Posterior vena cava (tissue), 2 donors: ENCODE results near the gene TWNK. TPM values are rescaled to one million over a fixed set of nuclear protein-coding genes. Genes with fewer than 3 reads are reported as not detected.

Experiments
- DNase-seq: peaks from one replicate; pipeline ENCODE4 v3.0.0-alpha.2; 2020; ENCODE audit warnings: low spot score
- intact Hi-C, 2 donors: fragments of 100-400 bp; cut with DNase I; formaldehyde crosslinking; loops; one replicate each; pipeline versions ENCODE4 v1.14.1 to v1.14.2; 2022 to 2023
- total RNA-seq, 2 donors: library from RNA; stranded (reverse); fragmentation: NEBNext Ultra II Directional; extraction: Animal tissue kit (Norgen Biotek cat#: 25700); gene quantifications; one replicate each; pipeline ENCODE4 v1.2.1, GENCODE V29; 2021
- donor health status: DM: yes; HTN: yes; CAD: no.
- donor health status: DM: yes; HTN: yes; CAD: no.

TWNK gene
- total RNA-seq, 2 donors from 2014 or later, result 5.2 to 5.6 TPM

DNA sequence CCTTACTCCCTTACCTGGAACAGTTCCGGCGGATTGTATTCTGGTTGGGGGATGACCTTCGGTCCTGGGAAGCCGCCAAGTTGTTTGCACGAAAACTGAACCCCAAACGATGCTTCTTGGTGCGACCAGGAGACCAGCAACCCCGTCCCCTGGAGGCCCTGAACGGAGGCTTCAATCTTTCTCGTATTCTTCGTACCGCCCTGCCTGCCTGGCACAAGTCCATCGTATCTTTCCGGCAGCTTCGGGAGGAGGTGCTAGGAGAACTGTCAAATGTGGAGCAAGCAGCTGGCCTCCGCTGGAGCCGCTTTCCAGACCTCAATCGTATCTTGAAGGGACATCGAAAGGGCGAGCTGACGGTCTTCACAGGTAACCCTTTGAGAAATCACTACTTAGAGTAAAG, 1.7 kb downstream of the TWNK start:
- intact Hi-C loops, result no loop called here
- no peak for DNase-seq

DNA sequence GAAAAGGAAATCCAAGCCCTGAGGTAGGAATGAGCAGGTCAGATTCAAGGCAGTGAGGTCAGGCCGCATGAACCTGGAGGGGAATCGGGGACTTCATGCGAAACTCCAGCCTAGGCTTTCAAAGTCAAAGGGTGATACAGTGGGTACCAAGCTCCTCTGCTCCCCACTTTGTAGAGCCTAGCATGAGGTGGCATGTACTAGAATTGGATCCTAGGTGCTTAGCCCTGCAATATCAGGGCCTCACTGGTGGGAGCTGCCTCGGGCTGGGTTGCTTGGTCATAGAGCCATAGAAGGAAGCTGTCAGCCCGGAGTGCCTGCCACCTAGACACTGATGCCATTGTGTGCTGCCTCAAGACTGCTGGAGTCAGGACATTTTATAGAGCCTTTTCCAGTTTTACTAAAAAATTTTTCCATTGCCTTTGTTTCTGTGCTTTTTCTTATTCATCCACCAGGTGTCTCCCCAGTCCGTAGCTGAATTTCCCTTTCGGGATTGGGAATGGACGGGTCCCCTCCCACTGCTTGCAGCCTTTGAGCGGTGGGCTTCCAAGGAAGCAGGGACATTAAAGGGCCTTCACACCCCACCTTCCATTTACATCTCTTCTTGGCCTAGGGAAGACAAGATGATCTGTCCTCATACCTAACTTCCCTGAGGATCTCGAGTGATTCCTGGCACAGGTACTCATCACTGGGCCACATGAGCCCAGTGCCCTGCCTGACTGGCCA, 6.8 kb downstream of the TWNK start:
- intact Hi-C loops, result no loop called here
- DNase-seq, result no peak

DNA sequence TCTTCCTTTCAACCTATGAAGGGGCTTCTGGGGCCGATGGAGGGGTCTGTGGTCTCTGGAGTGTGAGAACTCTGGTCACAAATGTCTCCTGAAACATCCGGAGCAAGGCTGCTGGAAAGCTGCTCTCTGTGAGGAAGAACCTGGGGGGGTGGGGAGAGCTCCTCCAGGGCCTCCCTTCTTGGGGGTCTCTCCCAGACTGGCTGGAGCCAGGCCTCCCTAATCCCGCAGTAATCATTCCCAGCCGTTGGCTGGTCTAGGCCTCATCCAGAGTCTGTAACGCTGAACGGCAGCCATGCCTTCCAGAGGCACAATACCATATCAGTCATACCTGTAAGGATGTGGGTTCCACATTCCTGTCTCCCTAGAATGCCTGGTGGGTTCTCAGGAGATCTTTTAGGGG, 7.8 kb downstream of the TWNK start:
- DNase-seq, result no peak
- intact Hi-C loops, result no loop called here

DNA sequence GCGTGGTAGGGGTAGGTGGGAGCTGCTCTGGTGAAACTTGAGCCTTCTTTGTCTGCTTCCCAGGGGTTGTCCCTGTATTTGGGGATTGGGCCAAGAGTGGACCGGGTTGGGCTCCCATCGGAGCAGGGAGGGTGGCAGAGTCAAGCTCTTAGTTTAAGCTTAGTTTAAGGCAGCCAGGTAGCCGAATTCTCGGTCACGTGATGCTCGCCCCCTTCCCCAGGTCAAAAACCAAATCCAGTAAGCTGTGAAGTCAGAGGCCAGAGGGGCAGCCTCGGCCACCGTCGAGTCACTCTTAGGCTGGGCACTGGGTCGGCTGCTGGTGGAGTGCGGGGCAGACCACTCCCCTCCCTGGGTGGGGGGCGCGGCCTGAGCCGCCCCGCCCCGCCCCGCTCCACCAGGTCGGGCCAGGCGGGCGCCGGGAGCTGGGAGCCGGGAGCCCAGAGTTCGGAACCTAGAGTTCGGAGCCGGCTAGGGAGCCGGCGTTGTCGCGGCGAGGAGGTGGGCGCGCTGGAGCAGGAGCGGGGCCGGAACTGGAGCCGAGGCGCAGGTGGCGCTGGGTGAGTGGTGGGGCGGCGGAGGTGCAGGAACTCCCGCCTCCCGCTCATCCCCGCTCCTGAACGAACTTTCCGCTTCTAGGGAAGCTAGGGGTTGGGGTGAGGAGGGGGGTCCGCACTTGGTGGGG, 9.5 kb downstream of the TWNK start:
- intact Hi-C loops, result no loop called here

DNA sequence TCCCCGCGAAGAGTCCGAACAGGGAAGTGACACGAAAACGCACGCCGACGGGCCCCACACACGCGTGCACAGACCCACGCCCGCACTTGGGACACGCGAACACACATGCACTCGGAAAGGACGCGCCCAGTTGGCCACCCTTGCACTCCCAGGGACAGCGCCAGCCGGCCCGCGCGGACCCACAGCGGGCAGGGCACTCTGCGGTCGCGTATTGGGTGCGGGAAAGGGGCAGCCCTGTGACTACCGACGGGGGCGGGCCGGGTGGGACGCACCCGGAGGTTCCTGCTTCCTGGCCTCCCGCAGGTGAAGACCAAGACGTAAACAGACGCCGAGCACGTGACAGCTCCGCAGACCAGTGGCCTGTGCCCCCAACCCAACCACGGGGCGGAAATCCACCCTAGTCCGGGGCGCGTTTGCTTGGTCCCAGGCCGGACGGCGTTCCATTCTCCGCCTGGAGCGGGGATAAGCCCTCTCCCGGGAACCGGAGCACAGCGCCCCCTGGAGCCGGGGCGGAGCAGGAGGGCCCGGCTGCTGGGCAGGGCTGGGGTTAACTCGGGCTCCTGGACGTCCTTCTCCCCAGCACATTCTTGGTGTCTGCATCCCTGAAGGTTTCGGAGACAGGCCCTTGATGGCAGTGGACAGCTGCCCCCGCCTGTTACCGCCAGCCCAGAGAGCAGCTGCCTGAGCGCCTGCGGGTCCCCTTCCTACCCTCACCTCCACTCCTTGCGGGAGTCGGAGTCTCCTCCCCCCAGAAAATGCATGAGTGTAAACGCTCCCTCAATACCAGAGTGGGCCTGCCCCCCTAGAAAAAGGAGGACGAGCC, 10.2 kb downstream of the TWNK start:
- DNase-seq, result peak; percentile 93
- intact Hi-C loops, result loop anchor here in 1 of 2 donors (2.0 kb wide), 1 partner anchor 15 kb away; no protein-coding TSS in a partner anchor

More for the DNA sequence above, 9.5 kb downstream of the TWNK start:
- DNase-seq, result no peak

DNA sequence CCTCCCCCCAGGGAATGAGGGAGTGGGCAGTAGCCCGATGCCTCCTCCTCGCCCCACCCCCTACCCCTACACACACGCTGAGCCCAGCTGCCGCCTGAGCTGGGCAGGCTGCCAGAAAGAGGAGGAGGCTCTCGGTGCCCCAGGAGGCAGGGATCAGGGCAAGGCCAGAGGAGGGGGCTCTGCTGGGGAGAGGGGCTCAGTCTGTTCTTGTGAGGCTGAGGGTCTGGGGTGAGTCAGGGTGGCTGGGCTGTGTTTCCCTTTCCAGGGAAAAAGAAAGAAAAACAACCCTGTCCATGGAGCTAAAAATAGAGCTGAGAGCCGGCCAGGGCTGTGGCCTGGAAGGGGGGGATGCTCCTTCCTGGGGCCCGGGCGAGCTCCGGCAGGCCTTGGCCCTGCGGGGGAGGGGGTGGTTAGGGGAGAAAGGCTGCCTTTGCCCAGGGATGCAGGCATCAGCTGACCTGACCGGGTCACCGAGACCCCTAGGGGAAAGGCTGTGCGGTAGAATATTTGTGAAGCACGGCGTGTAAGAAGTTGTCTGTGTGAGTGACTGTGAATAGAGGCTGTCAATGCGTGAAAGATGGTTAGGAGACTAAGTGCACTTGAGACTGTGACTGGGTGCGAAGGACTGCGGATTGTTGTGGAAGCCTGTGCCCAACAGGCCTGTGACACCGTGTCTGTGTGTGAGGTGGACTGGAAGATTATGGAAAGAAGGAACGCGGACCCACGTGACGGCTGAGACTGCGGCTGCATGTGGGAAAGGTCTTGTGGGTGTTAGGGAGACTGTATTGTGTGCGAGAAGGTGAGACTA, 11.0 kb downstream of the TWNK start:
- DNase-seq, result peak; percentile 91
- intact Hi-C loops, result loop anchor here in 1 of 2 donors (2.0 kb wide), 1 partner anchor 14 kb away; no protein-coding TSS in a partner anchor

DNA sequence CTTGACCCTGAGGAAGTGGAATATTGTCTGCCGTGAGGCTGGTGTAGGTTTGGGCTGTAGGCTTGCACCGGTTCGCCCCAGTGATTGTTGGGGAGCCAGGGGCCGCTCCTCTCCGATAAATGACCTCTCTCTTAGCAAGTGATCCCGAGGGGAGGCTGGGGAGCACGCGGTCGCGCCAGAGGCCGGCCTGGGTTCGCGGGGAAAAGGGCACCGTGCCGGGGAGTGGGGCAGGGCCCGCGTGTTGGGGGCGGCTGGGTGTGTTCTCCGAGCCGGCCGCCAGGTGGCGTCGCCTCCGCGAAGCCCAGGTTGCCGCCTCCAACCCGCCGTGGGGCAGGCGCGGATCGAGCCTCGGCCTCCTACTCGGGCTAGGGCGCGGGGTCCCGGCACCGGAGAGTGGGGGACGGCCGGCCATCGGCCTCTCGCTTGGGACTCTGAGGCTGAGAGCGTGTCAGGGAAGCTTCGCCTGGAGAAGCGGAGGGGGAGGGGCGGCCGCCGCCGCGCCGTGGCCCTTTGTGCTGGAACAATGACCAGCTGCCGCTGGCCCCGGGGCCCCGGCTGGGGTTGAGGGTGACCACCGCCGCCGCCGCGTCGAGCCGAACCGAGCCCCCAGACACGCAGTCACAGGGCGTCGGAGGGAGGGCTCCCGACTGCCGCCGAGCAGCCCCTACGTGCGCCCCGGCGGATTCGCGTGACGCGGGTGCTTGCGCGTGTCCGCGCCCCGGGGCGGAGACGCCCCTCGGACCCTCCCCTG, 11.8 kb downstream of the TWNK start:
- intact Hi-C loops, result loop anchor here in 1 of 2 donors (2.0 kb wide), 1 partner anchor 14 kb away; no protein-coding TSS in a partner anchor
- DNase-seq, result peak; percentile 95

DNA sequence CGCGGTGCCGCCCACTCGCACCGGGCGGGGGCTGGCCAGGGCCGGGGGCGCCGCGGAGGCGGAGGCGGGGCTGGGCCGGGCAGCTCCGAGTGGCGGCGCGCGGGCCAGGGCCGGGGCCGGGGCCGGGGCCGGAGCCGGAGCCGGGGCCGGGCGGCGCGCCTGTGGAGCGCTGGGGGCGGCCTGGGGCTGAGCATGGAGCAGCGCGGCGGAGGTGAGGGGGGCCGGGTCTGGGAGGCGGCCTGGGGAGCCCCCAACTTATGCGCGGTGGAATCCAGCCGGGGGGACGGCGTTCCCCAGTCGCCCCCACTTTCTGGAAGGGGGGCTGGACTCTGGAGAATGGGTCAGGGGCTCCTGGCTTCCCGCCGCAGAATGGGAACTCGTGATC, 12.4 kb downstream of the TWNK start, which contains the start of gene LZTS2:
Gene LZTS2, plus strand, starts transcription at position 67 of the 385 bp plus-strand sequence. CDS start 2,731 bp downstream, outside the sequence.
- DNase-seq, result no peak
- intact Hi-C loops, result loop anchor here in 1 of 2 donors (2.0 kb wide), 1 partner anchor 13 kb away; no protein-coding TSS in a partner anchor

DNA sequence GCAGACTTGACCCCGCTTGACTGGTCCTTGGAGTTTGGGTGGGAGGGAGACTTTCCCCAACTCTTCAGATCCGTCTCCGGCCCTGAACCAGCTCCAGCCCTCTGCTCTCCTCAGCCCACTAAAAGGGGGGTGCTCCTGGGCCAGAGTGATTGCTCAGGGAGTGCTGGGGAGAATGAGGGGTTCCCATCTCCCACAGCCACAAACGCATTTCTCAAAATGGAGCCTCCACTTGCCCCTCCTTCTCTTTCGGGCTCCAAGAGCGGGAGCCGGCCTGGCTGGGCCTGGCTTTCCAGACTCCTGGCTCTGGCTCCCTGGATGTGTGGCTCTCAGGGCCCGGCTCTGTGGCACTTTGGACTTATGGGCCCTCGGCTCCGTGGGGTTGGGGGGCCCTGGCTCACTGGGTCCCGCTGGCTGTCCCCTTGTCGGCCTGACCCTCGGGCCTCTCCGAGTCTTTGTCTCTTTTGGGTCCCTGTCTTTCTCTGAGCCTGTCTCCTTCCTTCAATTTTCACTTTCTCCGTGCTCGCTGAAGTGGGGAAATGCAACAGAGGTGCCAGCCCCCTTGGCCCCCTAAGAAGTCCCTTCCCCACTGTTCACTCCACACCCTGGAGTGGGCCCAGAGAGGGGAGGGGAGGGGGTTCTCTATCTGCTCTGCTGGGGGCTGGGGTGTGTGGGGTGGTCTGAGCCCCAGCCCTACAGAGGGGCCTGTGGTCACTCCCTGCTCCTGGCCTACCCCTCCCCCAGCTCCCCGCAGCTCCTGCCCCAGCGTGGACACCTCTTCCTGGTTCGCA, 13.0 kb downstream of the TWNK start:
- intact Hi-C loops, result no loop called here
- peak; percentile 82 for DNase-seq

DNA sequence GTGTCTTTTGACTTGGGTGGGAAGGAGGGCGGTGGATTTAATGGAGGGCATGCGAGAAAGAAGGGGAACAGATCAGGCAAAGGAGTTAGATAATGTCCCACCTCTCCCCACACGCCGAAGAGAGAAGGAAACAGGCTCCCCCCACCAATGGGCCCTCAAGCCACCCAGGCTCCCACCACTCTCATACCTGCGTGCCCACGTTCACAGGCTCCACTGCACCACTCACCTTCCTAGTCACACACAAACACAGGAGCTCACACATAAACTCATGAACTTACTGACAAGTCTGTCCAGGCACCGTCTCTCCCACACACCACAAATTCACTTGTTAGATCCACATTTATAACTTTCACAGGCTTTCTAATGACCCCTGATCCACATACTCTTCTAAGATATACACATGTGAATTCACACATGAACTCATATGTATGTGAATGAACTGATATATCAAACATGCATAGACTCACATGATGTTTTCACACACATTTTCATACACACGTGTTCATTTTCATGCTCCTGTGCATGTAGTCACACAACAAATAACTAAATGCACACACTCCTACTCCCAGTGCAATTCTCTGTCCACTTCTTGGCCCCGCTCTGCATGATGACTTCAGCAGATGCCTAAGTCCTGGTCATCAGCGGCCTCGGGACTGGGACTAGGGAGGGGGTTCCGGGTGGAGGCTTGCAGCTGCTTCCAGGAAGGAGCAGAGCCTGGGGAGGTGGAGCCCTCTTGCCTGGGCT, 13.7 kb downstream of the TWNK start:
- intact Hi-C loops, result no loop called here
- DNase-seq, result peak; percentile 97

DNA sequence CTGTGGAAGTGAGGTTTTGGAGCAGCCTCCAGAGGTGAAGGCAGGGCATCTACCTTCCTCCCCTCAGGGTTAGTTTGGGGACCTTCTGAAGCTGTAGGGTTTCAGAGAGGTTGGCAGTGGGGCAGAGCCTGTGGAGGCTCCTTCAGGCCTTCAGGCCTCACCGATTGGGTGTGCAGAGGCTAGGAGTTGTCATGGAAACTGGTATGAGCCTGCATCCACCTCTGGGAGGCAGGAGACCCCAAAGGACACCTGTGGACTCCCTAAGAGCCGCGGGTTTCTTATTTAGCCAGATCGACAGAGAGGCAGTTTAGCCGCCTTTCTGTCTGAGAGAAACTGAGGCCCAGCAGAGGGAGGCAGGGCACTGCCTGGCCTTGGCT, 14.3 kb downstream of the TWNK start:
- DNase-seq, result no peak
- intact Hi-C loops, result no loop called here

DNA sequence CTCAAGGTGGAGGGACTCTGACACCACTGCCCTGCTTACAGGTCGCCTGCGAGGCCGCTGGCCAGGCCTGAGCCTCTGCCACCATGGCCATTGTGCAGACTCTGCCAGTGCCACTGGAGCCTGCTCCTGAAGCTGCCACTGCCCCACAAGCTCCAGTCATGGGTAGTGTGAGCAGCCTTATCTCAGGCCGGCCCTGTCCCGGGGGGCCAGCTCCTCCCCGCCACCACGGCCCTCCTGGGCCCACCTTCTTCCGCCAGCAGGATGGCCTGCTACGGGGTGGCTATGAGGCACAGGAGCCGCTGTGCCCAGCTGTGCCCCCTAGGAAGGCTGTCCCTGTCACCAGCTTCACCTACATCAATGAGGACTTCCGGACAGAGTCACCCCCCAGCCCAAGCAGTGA, 15.1 kb downstream of the TWNK start:
- DNase-seq, result no peak

DNA sequence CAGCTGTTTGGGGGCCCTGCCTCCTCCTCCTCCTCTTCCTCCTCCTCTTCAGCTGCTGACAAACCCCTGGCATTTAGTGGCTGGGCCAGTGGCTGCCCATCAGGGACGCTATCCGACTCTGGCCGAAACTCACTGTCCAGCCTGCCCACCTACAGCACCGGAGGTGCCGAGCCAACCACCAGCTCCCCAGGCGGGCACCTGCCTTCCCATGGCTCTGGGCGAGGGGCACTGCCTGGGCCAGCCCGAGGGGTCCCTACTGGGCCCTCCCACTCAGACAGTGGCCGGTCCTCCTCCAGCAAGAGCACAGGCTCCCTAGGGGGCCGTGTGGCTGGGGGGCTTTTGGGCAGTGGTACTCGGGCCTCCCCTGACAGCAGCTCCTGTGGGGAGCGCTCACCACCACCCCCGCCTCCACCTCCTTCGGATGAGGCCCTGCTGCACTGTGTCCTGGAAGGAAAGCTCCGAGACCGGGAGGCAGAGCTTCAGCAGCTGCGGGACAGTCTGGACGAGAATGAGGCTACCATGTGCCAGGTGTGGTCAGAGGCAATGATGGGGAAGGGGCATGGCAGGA, 16.4 kb downstream of the TWNK start:
- intact Hi-C loops, result no loop called here
- DNase-seq, result no peak

More for the DNA sequence above, 15.1 kb downstream of the TWNK start:
- intact Hi-C loops, result no loop called here

DNA sequence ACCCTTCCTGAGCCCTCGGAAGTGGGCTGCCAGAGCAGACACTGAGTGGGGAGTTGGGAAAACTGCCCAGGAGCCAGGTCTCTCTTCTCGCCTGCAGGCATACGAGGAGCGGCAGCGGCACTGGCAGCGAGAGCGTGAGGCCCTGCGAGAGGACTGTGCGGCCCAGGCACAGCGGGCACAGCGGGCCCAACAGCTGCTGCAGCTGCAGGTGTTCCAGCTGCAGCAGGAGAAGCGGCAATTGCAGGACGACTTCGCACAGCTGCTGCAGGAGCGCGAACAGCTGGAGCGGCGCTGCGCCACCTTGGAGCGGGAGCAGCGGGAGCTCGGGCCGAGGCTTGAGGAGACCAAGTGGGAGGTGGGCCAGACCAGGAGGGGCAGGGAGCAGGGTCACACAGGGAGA, 18.0 kb downstream of the TWNK start:
- DNase-seq, result no peak
- intact Hi-C loops, result no loop called here

DNA sequence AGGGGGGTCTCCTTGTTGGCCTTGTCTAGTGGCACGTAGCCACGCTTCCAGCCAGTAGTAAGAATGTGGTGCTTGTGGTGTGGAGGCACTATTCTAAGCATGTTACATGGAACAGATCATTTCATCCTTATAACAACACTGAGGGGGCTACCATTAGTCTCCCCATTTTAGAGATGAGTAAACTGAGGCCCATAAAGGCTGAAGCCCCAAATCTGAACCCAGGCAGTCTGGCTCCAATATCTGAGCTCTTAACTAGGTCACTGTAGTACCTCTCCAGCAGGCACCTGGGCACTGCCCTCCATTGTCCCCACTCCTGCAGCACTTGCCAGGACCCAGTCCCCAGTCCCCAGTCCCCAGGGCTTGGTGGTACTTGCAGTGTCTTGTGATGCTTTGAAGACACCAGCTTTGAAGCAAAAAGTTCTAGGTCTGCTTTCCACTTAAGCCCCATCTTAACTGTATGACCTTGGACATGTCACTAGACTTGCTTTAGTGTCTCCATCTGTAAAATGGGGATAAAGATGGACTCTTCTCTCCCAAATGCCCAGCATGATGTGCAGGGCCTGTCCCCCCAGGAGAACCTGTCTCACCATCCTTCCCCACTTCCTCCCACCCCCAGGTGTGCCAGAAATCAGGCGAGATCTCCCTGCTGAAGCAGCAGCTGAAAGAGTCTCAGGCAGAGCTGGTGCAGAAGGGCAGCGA, 18.7 kb downstream of the TWNK start:
- intact Hi-C loops, result no loop called here
- no peak for DNase-seq

DNA sequence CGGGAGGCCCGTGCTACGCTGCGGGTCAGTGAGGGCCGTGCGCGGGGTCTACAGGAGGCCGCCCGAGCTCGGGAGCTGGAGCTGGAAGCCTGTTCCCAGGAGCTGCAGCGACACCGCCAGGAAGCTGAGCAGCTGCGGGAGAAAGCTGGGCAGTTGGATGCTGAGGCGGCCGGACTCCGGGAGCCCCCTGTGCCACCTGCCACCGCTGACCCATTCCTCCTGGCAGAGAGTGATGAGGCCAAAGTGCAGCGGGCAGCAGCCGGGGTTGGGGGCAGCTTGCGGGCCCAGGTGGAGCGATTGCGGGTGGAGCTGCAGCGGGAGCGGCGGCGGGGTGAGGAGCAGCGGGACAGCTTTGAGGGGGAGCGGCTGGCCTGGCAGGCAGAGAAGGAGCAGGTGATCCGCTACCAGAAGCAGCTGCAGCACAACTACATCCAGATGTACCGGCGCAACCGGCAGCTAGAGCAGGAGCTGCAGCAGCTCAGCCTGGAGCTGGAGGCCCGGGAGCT, 19.3 kb downstream of the TWNK start:
- DNase-seq, result no peak
- intact Hi-C loops, result no loop called here
